Muscle layer of colon (tissue), 2 donors: ENCODE data around the gene SLC9A2.

ENCODE experiments used
- H3K27ac ChIP-seq: one replicate; pipeline ENCODE4 v1.7.0; 2013; ENCODE audit warnings: low read depth, mild to moderate bottlenecking, low read length, moderate library complexity
- H3K27me3 ChIP-seq, 2 donors: one replicate each; pipeline ENCODE4 v1.7.0; 2013; ENCODE audit warnings: low read length in 2 of 2, mild to moderate bottlenecking in 2 of 2; ENCODE audit not compliant: insufficient read depth in 2 of 2, control insufficient read depth in 1 of 2
- H3K36me3 ChIP-seq: one replicate; pipeline ENCODE4 v1.7.0; 2013; ENCODE audit warnings: mild to moderate bottlenecking, low read length; ENCODE audit not compliant: insufficient read depth
- H3K4me1 ChIP-seq: one replicate; pipeline ENCODE4 v1.7.0; 2013; ENCODE audit warnings: mild to moderate bottlenecking, low read length; ENCODE audit not compliant: insufficient read depth
- H3K4me3 ChIP-seq, 2 donors: one replicate each; pipeline ENCODE4 v1.7.0; 2013; ENCODE audit warnings: low read length in 2 of 2, low read depth in 1 of 2, mild to moderate bottlenecking in 1 of 2, moderate library complexity in 1 of 2
- H3K9ac ChIP-seq: one replicate; pipeline ENCODE4 v1.7.0; 2013; ENCODE audit warnings: low read length
- H3K9me3 ChIP-seq: one replicate; pipeline ENCODE4 v1.7.0; 2013; ENCODE audit warnings: mild to moderate bottlenecking, low read length
- donor health status: abdominal sarcoma.
- donor health status: Adenocarcinoma of cecum.

The SLC9A2 gene

DNA sequence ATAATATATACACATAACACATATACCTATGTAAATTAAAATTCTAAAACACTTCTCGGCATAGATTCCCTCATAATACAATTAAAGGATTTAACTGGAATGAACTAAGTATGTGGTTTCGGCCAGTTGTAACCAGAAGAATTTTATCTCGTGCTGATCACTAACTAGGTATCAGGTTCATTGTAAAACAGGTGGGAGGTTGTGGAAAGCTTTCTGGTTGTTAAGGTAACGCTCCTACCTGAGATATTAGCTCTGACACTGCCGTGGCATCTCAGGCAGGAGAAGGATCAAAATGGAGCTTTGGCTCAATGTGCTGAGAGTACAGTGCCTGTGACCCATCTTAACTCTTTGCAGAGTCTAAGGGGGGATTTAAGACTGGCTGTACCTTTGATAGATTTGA, 42.5 kb downstream of the SLC9A2 start:
- Histone ChIP-seq H3K4me1 (no peaks in the 10 kb centered on the region), H3K4me3 (no peak overlapping the region), H3K27ac (no peak overlapping the region), H3K9ac (no peak overlapping the region), H3K9me3 (no peaks in the 10 kb centered on the region), H3K27me3 (no peaks in the 10 kb centered on the region), H3K36me3 (no peaks in the 10 kb centered on the region)

DNA sequence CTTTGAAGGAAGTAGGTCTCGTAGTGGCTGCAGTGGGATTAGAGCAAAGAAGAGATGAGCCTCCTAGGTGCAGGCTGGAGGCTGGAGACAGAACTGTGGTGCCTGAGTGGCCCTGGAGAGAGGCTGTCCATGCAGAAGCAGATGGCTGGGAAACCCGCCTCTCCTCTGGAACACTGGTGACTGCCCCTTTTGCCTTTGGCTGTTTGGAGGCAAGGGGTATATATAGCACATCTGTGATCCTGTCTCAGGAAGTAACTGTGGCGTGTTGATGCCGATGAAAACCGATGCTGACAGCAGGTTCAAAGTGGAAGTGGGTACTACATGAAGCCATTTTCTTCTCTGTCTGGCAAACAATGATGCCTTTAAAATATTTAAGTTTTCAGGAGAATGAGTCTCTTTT, 43.5 kb downstream of the SLC9A2 start:
- Histone ChIP-seq H3K9me3 (no peaks in the 10 kb centered on the region), H3K27me3 (no peaks in the 10 kb centered on the region), H3K4me3 (no peak overlapping the region), H3K27ac (no peak overlapping the region), H3K4me1 (no peaks in the 10 kb centered on the region), H3K36me3 (no peaks in the 10 kb centered on the region), H3K9ac (no peak overlapping the region)

DNA sequence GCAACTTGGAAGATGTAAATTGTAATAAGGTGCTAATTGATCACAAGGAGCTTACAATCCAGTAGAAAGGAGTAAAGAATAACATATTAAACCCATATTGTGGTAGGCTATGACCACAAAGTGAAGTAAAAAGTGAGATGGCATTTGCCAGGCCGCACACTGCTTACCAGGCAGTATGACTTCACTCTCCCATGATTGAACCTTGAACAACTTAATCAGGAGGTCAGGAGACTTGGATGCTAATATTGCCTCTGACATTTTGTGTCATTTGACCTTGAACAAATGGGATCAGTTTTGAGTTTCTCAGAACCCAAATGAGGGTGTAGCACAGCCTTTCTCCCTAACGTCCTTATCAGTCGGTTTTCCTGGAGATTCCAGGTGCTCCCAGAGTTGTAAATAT, 44.0 kb downstream of the SLC9A2 start:
- H3K4me3 ChIP-seq, result no peak overlapping the region
- H3K9ac ChIP-seq, result no peak overlapping the region
- no peaks in the 10 kb centered on the region for H3K36me3 ChIP-seq
- no peaks in the 10 kb centered on the region for H3K27me3 ChIP-seq
- H3K4me1 ChIP-seq, result no peaks in the 10 kb centered on the region
- no peaks in the 10 kb centered on the region for H3K9me3 ChIP-seq
- no peak overlapping the region for H3K27ac ChIP-seq

DNA sequence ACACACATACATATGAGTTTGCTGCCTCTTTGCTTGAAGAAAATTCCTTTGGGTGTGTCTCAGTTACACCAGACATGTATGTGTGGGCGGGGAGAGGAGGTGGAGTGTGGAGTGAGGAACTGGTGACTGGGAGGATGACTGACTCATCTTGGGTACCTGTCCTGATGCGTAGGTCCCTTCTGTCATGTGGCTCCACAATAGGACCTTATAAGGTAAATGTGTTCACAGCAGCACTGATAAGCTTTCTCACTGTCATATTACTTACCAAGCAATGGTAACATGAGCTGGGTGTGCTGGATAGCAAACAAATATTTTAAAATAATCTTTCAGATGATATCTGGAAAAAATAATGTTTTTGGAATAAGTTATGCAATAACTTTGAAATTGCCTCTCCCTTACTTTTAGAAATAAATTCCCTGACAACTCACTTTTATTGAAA, 45.1 kb downstream of the SLC9A2 start:
- Histone ChIP-seq H3K27ac (no peak overlapping the region), H3K27me3 (no peaks in the 10 kb centered on the region), H3K9me3 (no peaks in the 10 kb centered on the region), H3K9ac (no peak overlapping the region), H3K4me1 (no peaks in the 10 kb centered on the region), H3K36me3 (no peaks in the 10 kb centered on the region), H3K4me3 (no peak overlapping the region)

DNA sequence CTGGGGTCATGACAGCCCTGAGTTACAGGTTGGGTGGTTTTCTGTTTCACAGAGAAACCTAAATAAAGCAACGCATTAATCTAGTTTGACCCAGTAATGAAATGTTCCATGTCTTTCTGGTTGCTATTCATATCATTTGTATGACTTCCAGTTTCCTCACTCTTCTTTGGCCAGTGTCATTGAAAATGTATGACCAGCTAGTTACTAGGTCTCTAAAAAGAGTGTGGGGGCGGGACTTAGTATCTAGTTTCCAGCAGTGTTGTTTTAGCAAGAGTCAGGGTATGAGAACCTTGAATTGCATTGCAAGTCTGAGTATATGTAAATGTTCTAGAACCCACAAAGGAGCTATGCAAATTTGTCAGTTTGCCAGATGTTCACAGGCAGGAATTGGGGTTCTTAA, 47.7 kb downstream of the SLC9A2 start:
- no peaks in the 10 kb centered on the region for H3K27me3 ChIP-seq
- no peak overlapping the region for H3K9ac ChIP-seq
- H3K27ac ChIP-seq, result no peak overlapping the region
- no peaks in the 10 kb centered on the region for H3K4me1 ChIP-seq
- no peak overlapping the region for H3K4me3 ChIP-seq
- H3K9me3 ChIP-seq, result no peaks in the 10 kb centered on the region
- no peaks in the 10 kb centered on the region for H3K36me3 ChIP-seq

DNA sequence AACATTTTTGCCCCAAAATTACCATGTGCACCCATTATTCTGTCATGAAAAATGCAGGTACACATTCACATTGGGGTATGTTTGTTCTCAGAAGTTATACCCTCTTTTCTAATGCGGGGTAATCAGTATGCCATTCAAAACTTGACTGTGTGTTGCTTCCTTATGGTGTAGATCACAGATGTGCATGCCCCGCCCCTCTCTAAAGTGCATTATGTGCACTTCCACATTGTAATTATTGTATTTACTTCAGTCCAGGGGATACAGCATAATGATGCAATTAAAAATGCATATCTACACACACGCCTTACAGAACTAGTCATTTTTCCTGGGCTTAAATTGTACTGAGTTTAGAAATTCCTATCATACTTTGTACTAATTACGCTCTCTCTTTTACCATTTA, 48.8 kb downstream of the SLC9A2 start:
- Histone ChIP-seq H3K27ac (no peak overlapping the region), H3K9me3 (no peaks in the 10 kb centered on the region), H3K36me3 (no peaks in the 10 kb centered on the region), H3K9ac (no peak overlapping the region), H3K4me1 (no peaks in the 10 kb centered on the region), H3K27me3 (no peaks in the 10 kb centered on the region), H3K4me3 (no peak overlapping the region)

DNA sequence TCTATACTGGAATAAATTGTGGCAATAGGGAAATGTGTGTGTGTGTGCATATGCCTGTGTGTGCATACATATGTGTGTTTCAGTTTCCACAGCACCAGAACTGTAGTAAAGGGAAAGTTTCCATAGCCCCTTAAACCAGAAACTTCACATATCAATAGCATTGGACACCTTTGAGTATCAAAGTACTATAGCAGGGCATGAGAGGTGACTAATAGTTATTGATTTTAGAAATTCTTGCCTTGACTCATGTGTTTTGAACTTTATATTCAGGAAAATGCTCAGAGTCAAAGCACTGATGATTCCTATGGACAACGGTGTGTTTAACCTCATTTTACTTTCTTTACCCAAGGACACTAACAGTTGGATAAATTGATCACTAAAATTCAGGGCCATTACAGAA, 50.0 kb downstream of the SLC9A2 start:
- Histone ChIP-seq H3K27me3 (no peaks in the 10 kb centered on the region), H3K9me3 (no peaks in the 10 kb centered on the region), H3K4me1 (no peaks in the 10 kb centered on the region), H3K4me3 (no peak overlapping the region), H3K36me3 (no peaks in the 10 kb centered on the region), H3K9ac (no peak overlapping the region), H3K27ac (no peak overlapping the region)

DNA sequence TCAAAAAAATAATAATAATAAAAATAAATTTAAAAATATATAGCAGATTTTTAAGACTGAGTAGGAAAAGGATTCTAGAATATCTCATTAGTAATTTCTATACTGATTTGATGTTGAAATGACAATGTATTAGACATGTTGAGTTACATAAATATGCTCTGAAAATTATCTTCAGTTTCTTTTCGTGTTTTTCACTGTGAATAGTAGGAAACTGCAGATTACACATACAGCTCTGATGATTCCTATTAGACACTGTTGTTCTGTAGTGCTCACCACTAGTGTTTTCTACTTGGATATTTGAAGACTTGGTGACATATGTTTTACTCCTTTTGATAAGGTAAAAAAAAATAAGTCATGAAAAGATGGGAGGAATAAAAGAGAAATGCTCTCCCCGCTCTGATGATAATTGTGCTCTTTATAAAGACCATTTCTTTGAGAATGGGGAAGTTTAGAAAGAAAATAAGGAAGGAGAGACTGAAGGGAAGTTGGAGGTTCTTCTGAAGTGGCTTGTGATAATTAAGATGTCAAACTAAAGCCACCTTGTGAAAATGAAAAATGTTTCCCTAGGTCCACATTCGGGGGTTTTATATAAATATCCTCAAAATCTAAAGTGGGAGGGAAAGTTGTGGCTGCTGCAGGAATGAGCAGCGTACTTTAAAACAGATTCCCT, 52.9 kb downstream of the SLC9A2 start:
- no peaks in the 10 kb centered on the region for H3K4me1 ChIP-seq
- no peaks in the 10 kb centered on the region for H3K36me3 ChIP-seq
- H3K4me3 ChIP-seq, result no peak overlapping the region

DNA sequence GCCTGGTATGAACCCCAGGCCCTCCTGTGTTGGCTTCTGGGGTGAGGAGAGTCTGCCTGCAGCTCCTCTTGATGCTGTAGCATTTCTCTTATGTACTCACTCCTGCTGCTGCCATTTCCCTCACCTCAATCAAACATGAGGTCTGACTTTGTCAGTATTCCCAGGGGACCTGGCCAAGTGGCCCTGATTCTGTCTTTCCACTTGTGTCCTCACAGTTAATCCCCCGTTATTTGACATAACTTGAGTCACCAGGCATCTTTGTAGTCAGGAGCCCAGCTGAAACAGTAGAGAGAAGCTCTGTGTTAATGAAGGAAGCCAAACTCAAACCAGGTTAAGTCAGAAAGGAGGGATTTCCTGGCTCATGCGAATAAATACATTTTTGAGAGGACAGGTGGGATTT, 55.0 kb downstream of the SLC9A2 start:
- H3K4me1 ChIP-seq, result no peaks in the 10 kb centered on the region
- H3K27me3 ChIP-seq, result no peaks in the 10 kb centered on the region
- no peak overlapping the region for H3K9ac ChIP-seq

More for the DNA sequence above, 52.9 kb downstream of the SLC9A2 start:
- Histone ChIP-seq H3K27ac (no peak overlapping the region), H3K9me3 (no peaks in the 10 kb centered on the region), H3K27me3 (no peaks in the 10 kb centered on the region), H3K9ac (no peak overlapping the region)

DNA sequence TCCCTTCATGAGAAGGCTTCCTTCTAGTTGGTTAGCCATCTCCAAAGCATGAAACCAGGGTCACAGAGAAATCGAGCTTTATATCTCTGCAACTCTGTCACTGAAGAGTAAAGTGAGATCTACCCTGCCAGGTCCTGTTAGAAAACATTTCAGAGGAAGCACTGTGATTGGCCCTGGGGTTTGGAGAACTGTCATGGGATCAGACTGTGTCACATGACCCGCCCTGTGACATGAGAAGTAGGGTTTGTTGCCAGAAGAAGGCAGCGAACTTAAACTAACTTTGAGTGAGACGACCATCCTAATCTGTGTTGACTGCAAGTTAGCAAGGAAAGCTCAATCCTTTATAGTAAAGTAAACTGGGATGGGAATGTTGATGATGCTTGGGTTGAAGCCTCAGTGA, 55.5 kb downstream of the SLC9A2 start:
- no peaks in the 10 kb centered on the region for H3K9me3 ChIP-seq
- H3K27ac ChIP-seq, result no peak overlapping the region
- H3K36me3 ChIP-seq, result no peaks in the 10 kb centered on the region
- H3K9ac ChIP-seq, result no peak overlapping the region
- H3K4me3 ChIP-seq, result no peak overlapping the region
- H3K27me3 ChIP-seq, result no peaks in the 10 kb centered on the region
- H3K4me1 ChIP-seq, result no peaks in the 10 kb centered on the region

More for the DNA sequence above, 55.0 kb downstream of the SLC9A2 start:
- H3K36me3 ChIP-seq, result no peaks in the 10 kb centered on the region
- no peaks in the 10 kb centered on the region for H3K9me3 ChIP-seq
- no peak overlapping the region for H3K27ac ChIP-seq
- H3K4me3 ChIP-seq, result no peak overlapping the region

DNA sequence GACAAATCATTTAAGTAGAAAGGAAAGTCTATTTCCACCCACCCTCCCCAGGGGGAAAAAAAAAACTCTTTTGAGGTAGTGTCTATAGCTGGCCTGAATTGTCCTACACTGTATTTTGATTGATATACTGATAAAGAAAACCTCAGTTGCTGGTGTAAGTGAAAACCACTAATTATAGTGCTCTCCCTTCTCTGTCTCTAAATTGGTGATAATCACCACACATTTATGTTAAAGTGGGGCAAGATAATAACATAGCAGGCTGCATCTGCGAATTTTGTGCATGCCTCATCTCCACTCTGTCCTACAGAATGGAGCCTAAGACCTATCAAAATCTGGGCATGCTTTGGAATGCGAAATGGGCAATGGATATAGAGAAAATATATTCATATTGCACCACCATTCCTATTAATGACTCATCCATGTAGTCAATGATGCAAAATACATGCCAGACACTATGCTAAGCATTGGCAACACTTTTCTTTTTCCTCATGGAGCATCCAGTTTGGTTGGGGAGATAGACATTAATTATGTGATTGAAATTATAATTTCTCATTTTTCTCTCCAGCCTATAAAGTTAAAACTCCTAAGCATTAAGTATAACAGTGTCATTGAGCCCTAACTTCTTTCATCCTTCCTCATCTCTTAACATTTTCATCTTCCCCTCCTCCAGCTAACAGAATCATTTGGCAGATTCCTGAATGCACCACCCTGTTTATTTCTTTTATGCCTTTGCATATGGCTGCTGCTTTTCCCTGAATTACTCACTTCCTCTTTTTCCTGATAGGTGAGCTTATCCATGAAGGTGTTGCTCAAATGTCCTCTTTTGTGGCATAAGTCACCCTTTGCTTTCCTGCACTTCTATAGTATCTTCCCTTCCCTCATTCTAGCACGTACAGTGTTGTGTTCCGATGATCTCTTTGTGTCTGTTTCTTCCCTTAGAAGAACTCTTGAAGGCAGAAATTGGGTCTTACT, 58.2 kb downstream of the SLC9A2 start:
- no peak overlapping the region for H3K9ac ChIP-seq
- no peaks in the 10 kb centered on the region for H3K9me3 ChIP-seq
- no peaks in the 10 kb centered on the region for H3K4me1 ChIP-seq
- H3K36me3 ChIP-seq, result no peaks in the 10 kb centered on the region
- no peak overlapping the region for H3K4me3 ChIP-seq
- H3K27me3 ChIP-seq, result no peaks in the 10 kb centered on the region
- H3K27ac ChIP-seq, result no peak overlapping the region
